Measurements from ENCODE around the gene ACOX1.

GRCh38 chr17:76009969-76010661 is 31.1 kb upstream of the ACOX1 start:
- TF ChIP-seq CTCF (IDR thresholded peaks at IDR 0.05) (no peak), POLR2A (IDR thresholded peaks at IDR 0.05) (no peak), EP300 (IDR thresholded peaks at IDR 0.05) (no peak)
